ENCODE data around the gene DNAJB11.

Gene DNAJB11

DNA sequence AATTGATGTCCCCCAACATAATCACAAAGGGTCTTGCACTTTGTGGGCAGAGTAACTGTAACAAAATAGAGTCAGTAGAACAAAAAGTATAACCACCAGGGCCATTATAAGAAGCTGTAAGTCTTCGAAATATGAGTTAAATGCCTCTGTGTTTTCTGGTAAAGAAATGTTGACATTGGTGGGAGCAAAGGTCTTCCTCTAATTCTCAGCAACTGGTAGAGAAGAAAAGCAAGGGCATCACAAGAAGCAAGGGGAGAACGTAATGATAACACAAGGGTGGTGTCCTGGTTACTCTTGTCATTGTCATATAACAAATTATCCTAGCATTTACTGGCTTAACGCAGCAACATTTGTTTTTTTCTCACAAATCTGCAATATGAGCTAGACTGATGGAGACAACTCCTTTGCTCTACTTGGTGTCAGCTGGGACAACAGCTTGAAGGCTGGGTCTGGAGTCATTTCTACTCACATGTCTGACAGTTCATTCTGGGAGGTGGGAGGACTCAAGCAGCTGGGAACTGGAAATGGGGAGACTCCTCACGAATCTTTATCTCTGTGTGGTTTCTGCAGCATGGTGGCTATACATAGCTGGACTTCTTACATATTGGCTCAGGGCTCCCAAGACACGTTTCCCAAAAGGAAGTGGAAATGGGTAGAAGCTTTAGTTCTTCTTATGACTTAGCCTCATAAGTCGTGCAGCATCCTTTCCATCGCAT, 20.2 kb downstream of the DNAJB11 start:
- no peak overlapping the region for H3K27ac ChIP-seq
- TF ChIP-seq, protein P1, sequence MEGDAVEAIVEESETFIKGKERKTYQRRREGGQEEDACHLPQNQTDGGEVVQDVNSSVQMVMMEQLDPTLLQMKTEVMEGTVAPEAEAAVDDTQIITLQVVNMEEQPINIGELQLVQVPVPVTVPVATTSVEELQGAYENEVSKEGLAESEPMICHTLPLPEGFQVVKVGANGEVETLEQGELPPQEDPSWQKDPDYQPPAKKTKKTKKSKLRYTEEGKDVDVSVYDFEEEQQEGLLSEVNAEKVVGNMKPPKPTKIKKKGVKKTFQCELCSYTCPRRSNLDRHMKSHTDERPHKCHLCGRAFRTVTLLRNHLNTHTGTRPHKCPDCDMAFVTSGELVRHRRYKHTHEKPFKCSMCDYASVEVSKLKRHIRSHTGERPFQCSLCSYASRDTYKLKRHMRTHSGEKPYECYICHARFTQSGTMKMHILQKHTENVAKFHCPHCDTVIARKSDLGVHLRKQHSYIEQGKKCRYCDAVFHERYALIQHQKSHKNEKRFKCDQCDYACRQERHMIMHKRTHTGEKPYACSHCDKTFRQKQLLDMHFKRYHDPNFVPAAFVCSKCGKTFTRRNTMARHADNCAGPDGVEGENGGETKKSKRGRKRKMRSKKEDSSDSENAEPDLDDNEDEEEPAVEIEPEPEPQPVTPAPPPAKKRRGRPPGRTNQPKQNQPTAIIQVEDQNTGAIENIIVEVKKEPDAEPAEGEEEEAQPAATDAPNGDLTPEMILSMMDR (conservative IDR thresholded peaks at IDR 0.05), result no peak

DNA sequence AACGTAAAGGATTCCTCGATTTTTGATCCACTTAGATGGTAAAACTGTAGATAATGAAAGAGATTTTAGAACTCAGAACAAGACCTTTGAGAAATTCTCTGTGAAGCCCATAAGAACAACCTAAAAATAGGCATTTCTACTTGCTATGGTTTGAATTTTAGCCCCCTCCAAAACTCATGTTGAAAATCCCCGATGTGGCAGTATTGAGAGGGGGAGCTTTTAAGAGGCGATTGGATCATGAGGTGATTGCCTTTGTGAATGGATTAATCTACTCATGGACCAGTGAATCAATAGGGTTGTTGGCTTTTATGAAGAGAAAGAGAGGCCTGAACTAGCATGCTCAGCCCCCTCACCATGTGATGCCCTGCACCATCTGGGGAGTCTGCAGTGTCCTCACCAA, 22.2 kb downstream of the DNAJB11 start:
- TF ChIP-seq, protein P1 (conservative IDR thresholded peaks at IDR 0.05), result no peak
- H3K27ac ChIP-seq, result no peak overlapping the region

DNA sequence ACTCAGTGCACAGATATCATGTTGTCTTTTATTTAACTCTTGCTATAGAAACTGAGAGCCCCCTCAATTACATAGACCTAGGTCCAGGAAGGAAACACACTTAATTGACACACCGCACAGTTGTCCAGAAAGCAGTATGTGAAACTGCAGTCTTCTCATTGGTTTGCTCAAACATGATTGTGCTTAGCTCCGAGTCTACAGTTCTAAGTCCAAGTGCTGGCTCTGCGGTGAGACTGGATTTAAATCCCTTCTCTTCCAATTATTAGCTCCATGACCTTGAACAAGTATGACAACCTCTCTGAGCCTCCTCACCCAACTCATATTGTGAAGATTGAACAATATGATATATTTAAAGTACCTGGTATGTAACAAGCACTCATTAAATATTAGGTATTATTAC, 23.3 kb downstream of the DNAJB11 start:
- TF ChIP-seq, protein P1 (conservative IDR thresholded peaks at IDR 0.05), result no peak
- H3K27ac ChIP-seq, result no peak overlapping the region

DNA sequence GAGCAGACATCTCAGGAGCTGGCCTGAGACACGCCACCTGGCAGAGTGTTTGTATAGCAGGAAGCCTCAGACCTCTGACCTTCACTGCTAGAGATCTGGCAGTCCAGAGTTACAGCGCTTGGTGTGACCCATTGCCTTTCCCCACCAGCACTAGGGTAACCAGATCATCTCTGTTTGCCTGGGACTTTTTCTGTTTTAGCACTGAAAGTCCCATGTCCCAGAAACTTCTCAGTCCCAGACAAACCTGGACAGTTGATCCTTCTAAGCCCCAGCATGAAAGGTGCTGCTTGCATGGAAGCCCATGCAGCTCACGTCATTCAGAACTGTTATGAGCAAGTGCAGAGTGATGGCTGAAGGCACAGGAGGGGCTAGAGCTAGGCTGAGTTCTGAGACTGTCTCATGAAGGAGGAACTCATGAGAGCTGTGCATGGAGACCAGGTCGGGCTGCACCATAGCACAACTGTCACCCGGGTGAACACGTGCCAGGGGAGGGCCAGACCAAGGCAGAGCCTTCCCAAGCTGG, 24.1 kb downstream of the DNAJB11 start:
- TF ChIP-seq, protein P1 (conservative IDR thresholded peaks at IDR 0.05), result no peak
- H3K27ac ChIP-seq, result no peak overlapping the region

DNA sequence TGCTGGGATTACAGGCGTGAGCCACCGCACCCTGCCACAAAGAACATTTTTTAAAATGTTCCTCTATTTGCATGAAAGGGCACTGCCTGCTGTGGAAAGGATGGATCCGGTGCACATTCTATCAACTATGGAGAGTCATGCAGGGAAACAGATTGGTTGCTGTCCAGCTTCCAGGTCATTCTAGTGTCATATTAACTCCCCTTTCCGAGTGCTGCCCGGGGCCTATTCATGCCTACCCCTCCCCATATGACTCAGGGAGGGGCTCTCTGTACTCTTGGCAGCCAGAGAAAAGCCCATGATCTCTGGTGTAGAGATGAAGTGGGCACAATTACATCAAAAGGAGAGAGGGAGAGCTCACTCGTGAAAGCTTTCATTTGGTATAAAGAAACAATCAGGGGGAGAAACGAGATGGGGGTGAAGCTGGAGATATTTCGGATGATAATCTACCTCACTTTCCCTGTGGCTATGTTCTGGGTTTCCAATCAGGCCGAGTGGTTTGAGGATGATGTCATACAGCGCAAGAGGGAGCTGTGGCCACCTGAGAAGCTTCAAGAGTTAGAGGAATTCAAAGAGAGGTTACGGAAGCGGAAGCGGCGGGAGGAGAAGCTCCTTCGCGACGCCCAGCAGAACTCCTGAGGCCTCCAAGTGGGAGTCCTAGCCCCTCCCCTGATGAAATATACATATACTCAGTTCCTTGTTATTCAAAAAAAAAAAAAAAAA, 26.2 kb downstream of the DNAJB11 start:
- TF ChIP-seq, protein P1 (conservative IDR thresholded peaks at IDR 0.05), result no peak

DNA sequence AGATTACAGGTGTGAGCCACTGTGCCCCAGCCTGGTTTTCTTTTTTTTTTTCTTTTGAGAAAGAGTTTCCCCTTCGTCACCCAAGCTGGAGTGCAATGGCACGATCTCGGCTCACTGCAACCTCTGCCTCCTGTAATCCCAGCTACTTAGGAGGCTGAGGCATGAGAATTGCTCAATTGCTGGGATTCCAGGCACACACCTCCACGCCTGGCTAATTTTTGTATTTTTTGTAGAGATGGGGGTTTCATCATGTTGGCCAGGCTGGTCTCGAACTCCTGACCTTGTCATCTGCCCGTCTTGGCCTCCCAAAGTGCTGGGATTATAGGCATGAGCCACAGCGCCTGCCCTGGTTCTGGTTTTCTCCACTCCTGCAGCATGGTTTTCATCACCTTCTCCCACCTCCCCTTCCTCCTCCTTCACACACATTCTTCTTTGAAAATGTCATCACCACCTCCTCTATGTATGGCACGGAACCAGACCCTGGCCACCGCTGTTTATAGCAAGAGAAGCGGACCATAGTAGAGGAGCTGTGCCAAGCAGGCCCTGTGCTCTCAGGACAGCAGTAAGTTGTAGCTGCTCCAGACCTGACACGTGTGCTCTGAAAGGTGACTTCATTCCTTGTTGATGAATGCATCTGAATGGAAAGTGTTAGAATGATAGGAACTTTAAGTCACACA, 27.7 kb downstream of the DNAJB11 start:
- TF ChIP-seq, protein P1 (conservative IDR thresholded peaks at IDR 0.05), result no peak

More for the DNA sequence above, 26.2 kb downstream of the DNAJB11 start:
- H3K27ac ChIP-seq, result no peak overlapping the region

DNA sequence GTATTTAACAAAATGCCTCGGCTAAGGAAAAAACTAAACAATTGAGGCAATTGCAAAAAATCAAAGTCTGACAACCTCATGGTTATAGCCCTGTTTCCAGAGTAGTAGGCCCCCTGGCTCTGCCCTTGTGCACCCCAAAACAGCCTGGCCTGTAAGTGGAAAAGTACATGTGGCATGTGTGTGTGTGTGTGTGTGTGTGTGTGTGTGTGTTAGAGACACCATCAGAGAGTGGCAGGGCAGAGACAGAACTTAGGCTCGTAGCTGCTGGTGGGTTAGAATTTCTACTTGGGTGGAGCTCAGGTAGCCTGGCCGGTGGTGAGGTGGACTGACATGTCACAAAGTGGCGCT, 28.2 kb downstream of the DNAJB11 start:
- TF ChIP-seq, protein P1 (conservative IDR thresholded peaks at IDR 0.05), result no peak
- H3K27ac ChIP-seq, result no peak overlapping the region

More for the DNA sequence above, 27.7 kb downstream of the DNAJB11 start:
- no peak overlapping the region for H3K27ac ChIP-seq
